Adrenal gland (tissue), 5 donors: Measurements from ENCODE around the gene TTLL1.

Experiments used
- CTCF ChIP-seq, 6 experiments: fragments of 450-650 bp in 4 of 6; fragments of 200-600 bp in 2 of 6; sonication (generic) in 1 of 6; IDR thresholded peaks; 1 replicate in 5 of 6; 2 replicates in 1 of 6; pipeline versions ENCODE4 v1.5.1 to v1.8.0; 2016 to 2021; ENCODE audit warnings: antibody characterized with exemption in 6 of 6, mild to moderate bottlenecking in 2 of 6, moderate library complexity in 1 of 6
- POLR2A ChIP-seq, 2 donors: fragments of 450-650 bp; IDR thresholded peaks; one replicate each; pipeline ENCODE4 v1.6.1; 2017; ENCODE audit warnings: antibody characterized with exemption in 2 of 2, mild to moderate bottlenecking in 2 of 2, moderate library complexity in 1 of 2
- donor health status: DM: no; HTN: no; CAD: no.

GRCh38 chr22:43109921-43110443, 20.8 kb upstream of the TTLL1 start:
- TF ChIP-seq CTCF (IDR thresholded peaks at IDR 0.05) (no peak), POLR2A (IDR thresholded peaks at IDR 0.05) (no peak)
